A673 (cell line): ENCODE results near the gene ANKUB1. TPM values are rescaled to one million over a fixed set of nuclear protein-coding genes. Genes with fewer than 3 reads are reported as not detected.

Experiments used
- BruUV-seq: library from RNA; stranded (reverse); fragments of 400-500 nt; replicated peaks from 2 replicates; lab custom pipeline; 2021; lab: Mats Ljungman, UMichigan
- CTCF ChIA-PET: fragments of 300-600 bp; sonication (Branson Sonifier 250); formaldehyde crosslinking; loops from one replicate; lab custom pipeline; 2022; ENCODE audit warnings: antibody characterized with exemption; lab: Charles Lee
- POLR2A ChIA-PET: fragments of 300-600 bp; sonication (Branson Sonifier 250); formaldehyde crosslinking; loops from one replicate; lab custom pipeline; 2022; ENCODE audit warnings: antibody characterized with exemption; ENCODE audit not compliant: low non-redundant PET; lab: Charles Lee
- DNase-seq: peaks from one replicate; pipeline ENCODE4 v3.0.0-alpha.2; 2015; ENCODE audit warnings: low spot score
- H3K27ac ChIP-seq: fragments of 200-600 bp; sonication (generic); 2 replicates; pipeline ENCODE4 v1.5.1; 2016; ENCODE audit warnings: mixed run types, low read depth, mild to moderate bottlenecking, mixed read lengths, antibody characterized with exemption, low read length; ENCODE audit not compliant: poor library complexity, severe bottlenecking
- H3K27me3 ChIP-seq: fragments of 200-600 bp; sonication (generic); replicated peaks from 2 replicates; pipeline ENCODE4 v1.6.1; 2017; ENCODE audit warnings: mixed run types, low read depth, mild to moderate bottlenecking, mixed read lengths, antibody characterized with exemption, low read length; ENCODE audit not compliant: insufficient read depth, poor library complexity
- H3K36me3 ChIP-seq: fragments of 200-600 bp; sonication (generic); 2 replicates; pipeline ENCODE4 v1.6.1; 2016; ENCODE audit warnings: mixed run types, mild to moderate bottlenecking, mixed read lengths, antibody characterized with exemption, low read length; ENCODE audit not compliant: insufficient read depth, poor library complexity, severe bottlenecking
- H3K4me1 ChIP-seq: fragments of 200-600 bp; sonication (generic); 2 replicates; pipeline ENCODE4 v1.6.1; 2017; ENCODE audit warnings: mixed run types, mild to moderate bottlenecking, mixed read lengths, antibody characterized with exemption, low read length; ENCODE audit not compliant: insufficient read depth, poor library complexity, severe bottlenecking
- H3K4me3 ChIP-seq: fragments of 200-600 bp; sonication (generic); 2 replicates; pipeline ENCODE4 v1.5.1; 2016; ENCODE audit warnings: low read depth, mixed run types, mild to moderate bottlenecking, mixed read lengths, low read length; ENCODE audit not compliant: poor library complexity, severe bottlenecking
- H3K9me3 ChIP-seq: fragments of 200-600 bp; sonication (generic); 2 replicates; pipeline ENCODE4 v1.6.1; 2016; ENCODE audit warnings: mixed run types, low read depth, mild to moderate bottlenecking, mixed read lengths, antibody characterized with exemption, low read length; ENCODE audit not compliant: poor library complexity, severe bottlenecking
- CTCF ChIP-seq: fragments of 300-800, 200-600 bp; sonication (generic); conservative IDR thresholded peaks from 2 replicates; pipeline ENCODE4 v1.5.1; 2017; ENCODE audit warnings: low read depth, mild to moderate bottlenecking, antibody characterized with exemption, low read length, moderate library complexity, mixed read lengths
- EZH2 ChIP-seq: fragments of 200-600 bp; sonication (generic); IDR thresholded peaks from 2 replicates; pipeline ENCODE4 v1.6.1; 2017; ENCODE audit warnings: borderline replicate concordance, low read depth, mild to moderate bottlenecking, mixed read lengths, antibody characterized with exemption, low read length; ENCODE audit not compliant: poor library complexity, severe bottlenecking
- intact Hi-C: fragments of 100-400 bp; cut with micrococcal nuclease; formaldehyde crosslinking; loops from one replicate; pipeline ENCODE4 v1.10.0; 2022; ENCODE audit not compliant: unreplicated experiment
- total RNA-seq: library from RNA; stranded (reverse); gene quantifications from 2 replicates; pipeline ENCODE4 v1.2.3, GENCODE V29; 2021

The ANKUB1 gene
- total RNA-seq, 1 experiment from 2014 or later, result not detected

- ChIA-PET CTCF (no interaction called here), POLR2A (no interaction called here)
- no peaks in the 10 kb centered on the region for H3K9me3 ChIP-seq
- H3K27ac ChIP-seq, result no peak overlapping the region
- no peaks in the 10 kb centered on the region for H3K27me3 ChIP-seq
- H3K4me3 ChIP-seq, result no peak overlapping the region
- H3K36me3 ChIP-seq, result no peaks in the 10 kb centered on the region
- no peaks in the 10 kb centered on the region for H3K4me1 ChIP-seq
- TF ChIP-seq CTCF (no peak), EZH2 (no peak)
- intact Hi-C loops, result no loop called here
- DNase-seq, result no peak
- BruUV-seq, result no TSS peak
Observed at GRCh38 chr3:149781741-149782140, 10.6 kb downstream of the ANKUB1 start.

- Histone ChIP-seq H3K27me3 (no peaks in the 10 kb centered on the region), H3K27ac (no peak overlapping the region), H3K4me3 (no peak overlapping the region), H3K4me1 (no peaks in the 10 kb centered on the region), H3K9me3 (no peaks in the 10 kb centered on the region), H3K36me3 (no peaks in the 10 kb centered on the region)
- ChIA-PET POLR2A (no interaction called here), CTCF (no interaction called here)
- DNase-seq, result no peak
- TF ChIP-seq CTCF (no peak), EZH2 (no peak)
- BruUV-seq, result no TSS peak
- intact Hi-C loops, result no loop called here
Observed at GRCh38 chr3:149781211-149781610, 11.1 kb downstream of the ANKUB1 start.

- Histone ChIP-seq H3K36me3 (no peaks in the 10 kb centered on the region), H3K9me3 (no peaks in the 10 kb centered on the region), H3K4me3 (no peak overlapping the region), H3K27me3 (no peaks in the 10 kb centered on the region), H3K27ac (no peak overlapping the region), H3K4me1 (no peaks in the 10 kb centered on the region)
- ChIA-PET POLR2A (no interaction called here), CTCF (no interaction called here)
- no peak for TF ChIP-seq EZH2
- no peak for TF ChIP-seq CTCF
- BruUV-seq, result no TSS peak
- DNase-seq, result no peak
- intact Hi-C loops, result no loop called here
Observed at GRCh38 chr3:149777414-149778214, 14.7 kb downstream of the ANKUB1 start.
